GM18511 (cell line): ENCODE measurements around the gene CANT1.

Experiments used
- ATAC-seq: cut with Tn5 transposase; IDR thresholded peaks from one replicate; pipeline ENCODE4 v1.9.1; 2021; ENCODE audit warnings: mild to moderate bottlenecking, moderate library complexity; ENCODE audit not compliant: unreplicated experiment

Gene CANT1

DNA sequence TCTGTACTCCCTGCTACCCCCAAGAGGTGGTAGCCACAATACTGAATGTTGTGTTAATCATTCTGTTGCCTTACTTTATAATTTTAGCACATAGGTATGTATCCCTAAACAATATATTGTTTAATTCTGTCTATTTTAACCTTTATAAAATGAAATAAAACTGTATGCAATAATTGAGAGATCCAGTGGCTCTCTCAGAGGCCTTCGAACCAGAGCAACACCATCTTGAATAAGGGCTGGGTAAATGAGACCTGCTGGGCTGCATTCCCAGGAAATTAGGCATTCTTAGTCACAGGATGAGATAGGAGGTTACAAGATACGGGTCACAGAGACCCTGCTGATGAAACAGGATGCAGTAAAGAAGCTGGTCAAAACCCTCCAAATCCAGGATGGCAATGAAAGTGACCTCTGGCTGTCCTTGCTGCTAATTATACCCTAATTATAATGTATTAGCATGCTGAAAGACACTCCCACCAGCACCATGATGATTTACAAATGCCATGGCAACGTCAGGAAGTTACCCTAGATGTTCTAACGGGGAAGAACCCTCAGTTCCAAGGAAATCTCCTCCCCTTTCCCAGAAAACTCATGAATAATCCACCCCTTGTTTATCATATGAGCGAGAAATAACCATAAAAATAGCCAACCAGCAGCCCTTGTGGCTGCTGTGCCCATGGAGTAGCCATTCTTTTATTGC, 2.0 kb upstream of the CANT1 start:
- ATAC-seq: no peak

GRCh38 chr17:79010304-79010646, 711 bp upstream of the CANT1 start:
- ATAC-seq: no peak

GRCh38 chr17:79008666-79009387, 737 bp downstream of the CANT1 start:
- ATAC-seq: no peak

GRCh38 chr17:79007504-79008381, 1.8 kb downstream of the CANT1 start:
- ATAC-seq: no peak

DNA sequence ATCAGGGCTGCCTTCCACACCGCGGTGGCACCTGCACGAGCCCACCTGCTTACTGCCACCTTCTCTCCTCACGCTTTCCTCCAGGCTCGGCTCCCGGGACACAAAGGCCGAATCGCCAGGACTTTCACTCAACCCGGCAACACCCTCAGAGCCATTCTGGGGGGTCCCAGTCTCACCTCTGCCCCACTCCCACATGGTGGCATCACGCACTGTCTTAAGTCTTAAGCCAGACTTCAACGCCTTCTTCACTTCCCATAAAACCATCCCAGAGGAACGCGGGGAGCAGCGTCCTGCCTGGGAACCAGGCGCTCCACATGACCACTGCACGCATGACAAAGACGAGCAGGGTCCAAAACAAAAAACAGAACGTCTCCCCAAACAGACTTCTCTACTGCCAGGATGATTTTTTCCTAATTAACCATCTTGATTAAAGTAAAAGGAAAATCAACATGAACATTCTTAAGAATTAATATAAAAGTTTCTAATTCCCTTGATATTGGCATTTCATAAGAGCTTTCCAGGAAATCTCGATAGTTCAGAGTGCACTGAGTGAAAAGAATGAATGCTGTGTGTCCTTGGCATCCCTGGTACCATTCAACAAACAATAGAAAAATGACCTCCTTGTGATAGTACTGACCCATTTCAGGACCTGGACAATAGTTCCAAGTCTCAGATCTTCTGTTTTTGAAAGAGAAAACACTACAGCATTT, 2.6 kb downstream of the CANT1 start:
- no peak for ATAC-seq

DNA sequence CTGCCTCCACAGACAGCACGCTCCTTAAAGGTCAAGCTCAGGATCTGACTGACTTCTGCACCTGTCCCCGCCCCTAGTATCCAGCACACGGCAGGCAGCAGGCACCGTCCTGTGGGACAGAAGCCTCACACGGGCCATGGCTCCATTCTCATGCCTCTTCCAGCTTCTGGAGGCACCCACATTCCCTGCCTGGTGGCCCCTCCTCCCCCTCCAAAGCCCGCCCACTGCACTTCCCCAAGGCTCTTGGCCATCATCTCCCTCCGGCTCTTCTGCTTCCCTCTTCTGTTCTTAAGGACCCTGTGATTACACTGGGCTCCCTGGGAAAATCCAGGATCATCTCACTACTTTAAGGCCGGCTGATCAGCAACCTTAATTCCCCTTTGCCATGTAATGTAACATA, 3.5 kb downstream of the CANT1 start:
- no peak for ATAC-seq

DNA sequence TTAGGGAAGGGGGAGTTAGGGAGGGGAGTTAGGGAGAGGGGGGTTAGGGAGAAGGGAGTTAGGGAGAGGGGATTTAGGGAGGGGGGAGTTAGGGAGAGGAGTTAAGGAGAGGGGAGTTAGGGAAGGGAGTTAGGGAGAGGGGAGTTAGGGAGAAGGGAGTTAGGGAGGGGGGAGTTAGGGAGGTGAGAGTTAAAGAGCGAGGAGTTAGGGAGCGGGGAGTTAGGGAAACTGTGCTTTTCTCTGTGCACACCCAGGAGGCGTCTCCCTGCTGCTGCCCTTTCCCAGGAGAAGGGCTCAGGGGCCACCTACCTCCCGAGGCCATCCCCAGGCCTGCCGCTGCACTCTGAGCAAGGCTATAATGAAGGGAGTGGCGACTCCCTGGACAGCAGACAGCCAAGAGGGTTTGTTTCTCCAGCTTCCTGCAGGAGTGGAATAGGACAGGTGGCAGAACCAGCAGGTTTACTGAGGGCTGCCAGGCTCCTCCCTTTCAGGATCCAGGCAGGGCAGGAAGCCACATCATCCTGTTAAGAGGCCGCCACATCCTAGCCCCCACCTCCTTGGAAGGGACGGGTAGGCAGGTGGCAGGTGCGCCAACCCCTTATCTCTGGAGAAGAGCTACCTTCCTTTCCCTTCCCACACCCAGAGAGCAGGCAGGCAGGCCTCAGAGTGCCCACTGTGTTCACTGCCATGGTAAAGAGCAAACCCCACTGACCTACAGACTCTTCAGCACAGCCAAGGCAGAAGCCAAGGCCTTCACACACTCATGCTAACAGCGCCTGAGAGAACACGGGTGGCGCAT, 4.3 kb downstream of the CANT1 start:
- ATAC-seq: no peak

GRCh38 chr17:79003661-79004411, 5.7 kb downstream of the CANT1 start:
- no peak for ATAC-seq

DNA sequence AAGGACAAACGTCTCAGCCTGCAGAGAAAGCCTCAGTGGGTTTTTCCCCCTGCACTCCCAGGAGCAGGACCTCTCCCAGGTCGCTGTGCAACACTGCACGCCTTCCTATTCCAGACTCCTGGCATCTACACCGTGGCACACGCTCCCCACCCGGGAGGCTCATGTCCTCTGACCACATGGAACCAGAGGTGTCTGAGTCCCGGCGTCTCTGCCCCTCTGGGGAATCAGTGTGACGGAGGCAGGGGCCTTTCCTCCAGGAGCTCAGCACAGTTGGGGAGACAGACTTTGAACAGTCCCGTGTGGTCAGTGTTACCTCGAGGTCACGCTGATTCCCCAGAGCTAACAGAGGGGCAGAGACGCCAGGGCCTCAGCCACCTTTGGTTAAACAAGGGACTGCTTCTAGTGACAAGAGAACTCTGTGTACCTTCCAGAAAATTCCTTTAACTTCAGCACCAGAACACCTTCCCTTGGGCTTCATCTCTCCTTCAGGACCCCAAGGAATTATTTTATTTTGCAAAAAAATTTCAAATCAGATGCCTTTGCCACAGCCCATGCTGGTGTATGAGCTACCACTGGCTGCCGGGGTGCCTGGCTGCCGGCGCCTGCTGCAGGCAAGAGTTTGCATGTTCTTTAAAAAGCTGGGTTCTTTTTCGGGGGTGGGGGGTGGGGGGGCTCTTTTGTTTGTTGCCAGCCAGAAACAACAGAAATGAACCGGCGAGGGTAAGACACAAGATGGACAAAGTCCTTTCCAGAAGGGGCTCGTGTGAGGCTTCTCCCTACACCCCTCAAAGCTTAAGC, 6.6 kb downstream of the CANT1 start:
- no peak for ATAC-seq

GRCh38 chr17:79002291-79002690, 7.3 kb downstream of the CANT1 start:
- no peak for ATAC-seq

DNA sequence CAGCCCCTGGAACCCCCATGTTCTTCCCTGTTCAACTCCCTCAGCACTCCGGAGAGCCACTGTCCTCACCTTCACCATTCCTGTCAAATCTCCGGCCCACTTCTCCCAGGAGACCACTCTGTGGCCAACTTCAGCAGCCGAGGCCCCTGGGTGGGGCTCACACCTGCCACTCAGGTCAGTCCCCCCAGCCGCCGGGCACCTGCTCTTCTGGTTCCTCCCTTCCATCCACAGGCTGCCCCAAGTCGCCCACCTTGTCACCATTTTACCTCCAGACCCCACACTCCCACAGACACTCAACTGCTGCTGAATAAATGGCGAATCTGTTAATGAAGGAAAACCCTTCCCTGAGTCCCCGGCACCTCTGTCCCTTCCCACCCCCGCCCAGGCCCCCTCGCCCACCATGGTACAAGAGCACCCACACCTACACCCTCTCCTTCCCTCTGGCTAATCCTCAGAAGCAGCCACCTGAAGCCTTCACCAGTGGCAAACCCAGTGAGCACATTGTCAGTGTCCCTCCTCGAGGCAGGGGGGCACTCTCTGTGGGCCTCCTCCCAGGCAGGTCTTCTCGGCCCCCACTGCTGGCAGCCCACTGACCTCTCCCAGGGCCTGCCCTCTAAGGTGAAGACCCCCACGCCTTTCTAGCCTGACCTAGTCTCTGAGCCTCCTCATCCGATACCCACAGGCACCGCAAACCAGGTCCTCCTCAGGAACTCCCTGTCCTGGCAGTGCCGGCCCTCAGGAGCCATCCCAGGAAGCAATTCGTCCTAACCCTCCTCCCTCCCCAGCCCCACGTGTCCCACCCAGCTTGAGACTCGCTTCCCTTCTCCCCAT, 8.2 kb downstream of the CANT1 start:
- ATAC-seq: no peak

- ATAC-seq: no peak
Observed at GRCh38 chr17:79000396-79001189, 9.0 kb downstream of the CANT1 start.

DNA sequence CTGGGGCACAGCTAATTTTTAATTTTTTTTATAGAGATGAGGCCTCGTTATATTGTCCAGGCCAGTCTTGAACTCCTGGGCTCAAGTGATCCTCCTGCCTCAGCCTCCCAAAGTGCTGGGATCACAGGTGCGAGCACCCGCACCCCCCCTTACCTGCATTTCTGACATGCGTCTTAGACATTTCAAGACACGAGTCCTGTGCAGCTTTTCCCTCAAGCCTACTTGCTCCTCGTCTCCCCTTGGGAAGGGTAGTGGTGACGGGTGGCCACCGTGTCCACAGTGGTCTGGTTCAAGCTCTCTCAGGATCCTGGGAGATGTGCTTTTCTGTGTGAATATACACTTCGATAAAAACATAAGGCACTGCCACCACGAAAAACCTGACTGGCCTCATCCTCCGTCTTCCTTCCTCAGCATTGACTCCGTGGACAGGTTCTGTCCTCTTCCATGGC, 9.6 kb downstream of the CANT1 start:
- no peak for ATAC-seq

DNA sequence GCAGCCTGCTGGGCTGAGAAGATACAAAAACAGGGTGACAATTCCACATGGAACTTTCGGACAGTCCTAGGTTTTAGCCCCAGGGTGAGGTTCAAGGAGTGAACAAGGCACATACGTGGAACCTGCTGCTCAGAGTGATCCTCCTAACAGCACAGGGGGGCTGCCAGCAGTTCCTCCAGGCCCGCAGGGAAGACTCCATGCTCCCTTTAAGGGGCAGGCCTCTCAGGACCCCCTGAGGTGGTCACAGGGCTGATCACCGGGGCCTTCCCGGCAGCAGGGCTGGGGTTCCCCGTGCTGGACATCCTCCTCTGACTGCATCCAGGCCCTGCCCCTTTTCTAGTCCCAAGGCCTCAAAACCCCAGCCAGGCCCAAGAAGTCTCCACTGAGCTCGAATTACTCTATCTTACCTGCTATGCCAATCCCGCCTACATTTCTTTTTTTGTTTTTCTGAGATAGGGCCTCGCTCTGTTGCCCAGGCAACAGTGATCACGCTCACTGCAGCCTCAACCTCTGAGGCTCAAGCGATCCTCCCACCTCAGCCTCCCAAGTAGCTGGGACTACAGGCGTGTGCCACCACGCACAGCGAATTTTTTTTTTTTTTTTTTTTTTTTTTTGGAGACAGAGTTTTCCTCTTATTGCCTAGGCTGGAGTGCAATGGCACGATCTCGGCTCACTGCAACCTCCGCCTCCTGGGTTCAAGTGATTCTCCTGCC, 10.4 kb downstream of the CANT1 start:
- ATAC-seq: no peak

DNA sequence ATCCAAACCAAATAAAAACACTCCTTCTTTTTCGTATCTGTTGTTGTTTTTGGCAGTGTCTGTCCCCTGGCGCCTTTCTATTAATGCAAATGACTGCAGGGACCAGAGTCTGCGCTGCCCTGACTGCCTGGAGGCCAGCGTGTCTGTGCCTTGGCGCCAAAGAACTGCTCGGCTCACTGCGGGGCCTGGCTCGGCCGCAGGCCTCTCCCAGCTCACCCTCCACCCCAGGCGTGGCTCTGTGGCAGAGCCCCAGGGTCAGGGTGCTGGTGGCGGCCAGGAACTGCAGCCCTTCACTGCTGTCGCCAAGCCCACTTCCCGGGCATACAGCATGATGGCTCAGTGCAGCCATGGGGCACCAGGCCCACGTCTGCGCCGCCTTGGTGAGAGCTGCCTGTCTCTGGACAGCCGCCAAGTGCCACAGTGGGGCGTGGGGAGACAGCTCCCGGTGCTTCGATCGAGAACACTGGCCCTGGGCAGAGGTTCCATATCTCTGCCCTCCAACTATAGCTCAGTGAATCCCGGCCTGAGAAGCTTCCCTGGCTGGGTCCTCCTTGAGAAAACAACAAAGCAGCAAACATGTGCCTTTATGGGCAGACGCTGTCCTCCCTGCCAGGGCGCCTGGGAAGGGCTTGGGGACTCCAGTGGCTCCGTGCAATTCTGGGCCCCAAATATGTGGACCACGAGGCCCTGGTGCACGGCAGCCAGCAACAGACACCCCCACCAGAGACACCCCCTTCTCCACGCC, 11.1 kb downstream of the CANT1 start:
- ATAC-seq: no peak

GRCh38 chr17:78997881-78998280, 11.7 kb downstream of the CANT1 start:
- no peak for ATAC-seq
